Aorta (tissue), 5 donors: ENCODE data around the gene SH3RF3. TPM values are rescaled to one million over a fixed set of nuclear protein-coding genes. Genes with fewer than 3 reads are reported as not detected.

Source experiments
- ATAC-seq: fragments of 200-7000 bp; cut with Tn5 transposase; one replicate; pipeline ENCODE4 v1.9.1; 2022; ENCODE audit warnings: moderate library complexity; ENCODE audit not compliant: low FRiP score
- DNase-seq, 2 donors: peaks; one replicate each; pipeline ENCODE4 v3.0.0-alpha.2; 2020
- H3K27ac ChIP-seq, 2 donors: one replicate each; pipeline ENCODE4 v1.5.1; 2013; ENCODE audit warnings: low read length in 2 of 2, mild to moderate bottlenecking in 2 of 2, moderate library complexity in 2 of 2, control low read depth in 1 of 2, inconsistent platforms in 1 of 2, low read depth in 1 of 2
- H3K27me3 ChIP-seq, 2 donors: one replicate each; pipeline ENCODE4 v1.6.1; 2013; ENCODE audit warnings: control low read depth in 1 of 2, low read length in 1 of 2, mild to moderate bottlenecking in 1 of 2, moderate library complexity in 1 of 2; ENCODE audit not compliant: insufficient read depth in 2 of 2, control insufficient read depth in 1 of 2
- H3K36me3 ChIP-seq, 2 donors: one replicate each; pipeline ENCODE4 v1.6.1; 2013; ENCODE audit warnings: control low read depth in 1 of 2, low read length in 1 of 2, mild to moderate bottlenecking in 1 of 2; ENCODE audit not compliant: insufficient read depth in 2 of 2, control insufficient read depth in 1 of 2
- H3K4me1 ChIP-seq, 2 donors: one replicate each; pipeline ENCODE4 v1.6.1; 2013; ENCODE audit warnings: low read length in 2 of 2, control low read depth in 1 of 2, mild to moderate bottlenecking in 1 of 2, moderate library complexity in 1 of 2; ENCODE audit not compliant: insufficient read depth in 2 of 2, control insufficient read depth in 1 of 2
- H3K4me3 ChIP-seq, 2 donors: one replicate each; pipeline ENCODE4 v1.5.1; 2013; ENCODE audit warnings: low read length in 2 of 2, control low read depth in 1 of 2, mild to moderate bottlenecking in 1 of 2
- H3K9me3 ChIP-seq: one replicate; pipeline ENCODE4 v1.6.1; 2013; ENCODE audit warnings: mild to moderate bottlenecking, low read length; ENCODE audit not compliant: control insufficient read depth
- WGBS, 2 donors: extraction: QIAGEN DNeasy Blood & Tissue Kit; methylation state at CpG; one replicate each; pipeline ENCODE4 v1.1.7; 2013; 5-methylcytosine and 5-hydroxymethylcytosine counted together
- intact Hi-C, 2 donors: fragments of 100-400 bp; cut with DNase I; formaldehyde crosslinking; loops; one replicate each; pipeline versions ENCODE4 v1.14.2 to v1.15.0; 2022
- polyA plus RNA-seq, 2 donors: library from polyadenylated mRNA; stranded (reverse); fragments of 200-250 nt; gene quantifications; one replicate each; pipeline ENCODE4 v1.2.3, GENCODE V29; 2013
- total RNA-seq, 2 donors: library from RNA; stranded (reverse); fragmentation: NEBNext Ultra II Directional; extraction: Animal tissue kit (Norgen Biotek cat#: 25700); gene quantifications; one replicate each; pipeline ENCODE4 v1.2.1, GENCODE V29; 2021
- donor health status: healthy with polysubstance abuse.
- donor health status: Bipolar disorder and iron deficiency.
- donor health status: DM: no; HTN: no; CAD: no.
- donor health status: DM: no; HTN: no; CAD: no.
- donor health status: DM: yes; HTN: yes; CAD: no.

Gene SH3RF3
- total and polyA plus RNA-seq, 4 donors = 3.1 to 24.4 (median 18.0) TPM

- intact Hi-C loops = no loop called here
- DNase-seq (no peak), ATAC-seq (no peak)
- Histone ChIP-seq H3K9me3 (no peaks in the 10 kb centered on the region), H3K27me3 (no peaks in the 10 kb centered on the region), H3K4me3 (no peak overlapping the region), H3K36me3 (no peaks in the 10 kb centered on the region), H3K4me1 (no peaks in the 10 kb centered on the region), H3K27ac (no peak overlapping the region)
- WGBS, 2 donors = 71 to 73% methylated on average over 17 of the region's 17 CpGs
Measured at GRCh38 chr2:109402980-109403840, 274.2 kb downstream of the SH3RF3 start.

GRCh38 chr2:109403841-109404201, 274.8 kb downstream of the SH3RF3 start:
- Histone ChIP-seq H3K4me1 (no peaks in the 10 kb centered on the region), H3K27ac (no peak overlapping the region), H3K4me3 (no peak overlapping the region), H3K27me3 (no peaks in the 10 kb centered on the region), H3K36me3 (no peaks in the 10 kb centered on the region), H3K9me3 (no peaks in the 10 kb centered on the region)
- WGBS, 2 donors = 93 to 96% methylated on average over 5 of the region's 5 CpGs
- ATAC-seq = no peak
- intact Hi-C loops = no loop called here
- no peak for DNase-seq

- H3K36me3 ChIP-seq = no peaks in the 10 kb centered on the region
- H3K27me3 ChIP-seq = no peaks in the 10 kb centered on the region
- DNase-seq (no peak), ATAC-seq (no peak)
- WGBS, 2 donors = 96 to 99% methylated on average over 6 of the region's 6 CpGs
- no peaks in the 10 kb centered on the region for H3K9me3 ChIP-seq
- H3K4me1 ChIP-seq = no peaks in the 10 kb centered on the region
- intact Hi-C loops = no loop called here
- H3K27ac ChIP-seq = no peak overlapping the region
- no peak overlapping the region for H3K4me3 ChIP-seq
Measured at GRCh38 chr2:109404681-109405080, 275.7 kb downstream of the SH3RF3 start.

DNA sequence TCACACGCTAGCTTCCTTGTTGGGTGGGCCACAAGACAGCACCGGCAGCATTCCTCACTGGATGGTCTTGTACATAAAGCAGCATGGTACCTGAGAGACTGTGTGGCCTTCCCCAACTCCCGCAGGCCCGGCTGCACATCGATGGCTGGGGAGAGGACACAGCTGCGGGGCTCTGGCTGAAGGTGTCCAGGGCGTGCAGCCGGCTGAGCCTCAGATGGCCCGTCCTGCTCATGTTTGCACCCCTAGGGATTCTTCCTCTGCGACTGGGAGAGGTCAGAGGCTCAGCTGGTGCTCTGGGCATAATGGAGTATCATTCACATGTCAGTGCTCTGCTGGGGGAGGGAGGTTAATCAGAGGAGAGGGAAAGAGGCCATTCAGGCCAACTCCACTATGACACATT, 276.9 kb downstream of the SH3RF3 start:
- Histone ChIP-seq H3K27ac (no peak overlapping the region), H3K4me1 (no peaks in the 10 kb centered on the region), H3K9me3 (no peaks in the 10 kb centered on the region), H3K4me3 (no peak overlapping the region), H3K36me3 (no peaks in the 10 kb centered on the region), H3K27me3 (no peaks in the 10 kb centered on the region)
- 93 to 95% methylated on average over 10 of the region's 10 CpGs for WGBS, 2 donors
- ATAC-seq = no peak
- intact Hi-C loops = no loop called here
- DNase-seq = no peak

DNA sequence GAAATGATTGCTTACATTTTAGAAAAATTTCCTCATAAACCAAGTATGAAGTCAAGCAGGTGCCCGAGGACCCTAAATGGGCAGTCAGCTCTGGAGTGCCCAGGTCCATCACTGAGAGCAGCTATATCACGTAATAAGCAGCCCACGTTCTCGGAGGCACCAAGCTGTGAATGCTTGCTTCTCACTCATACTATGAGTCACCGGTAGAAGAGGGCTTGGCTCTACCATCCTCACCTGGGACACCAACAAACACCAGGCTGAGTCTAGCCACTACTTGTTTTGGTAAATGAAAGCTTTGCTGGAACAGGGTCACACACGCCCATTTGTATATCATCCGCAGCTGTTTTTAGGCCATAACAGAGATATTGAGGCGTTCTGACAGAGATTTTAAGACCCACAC, 277.3 kb downstream of the SH3RF3 start:
- DNase-seq = no peak
- 95% methylated on average over 8 of the region's 8 CpGs for WGBS, 2 donors
- Histone ChIP-seq H3K36me3 (no peaks in the 10 kb centered on the region), H3K4me1 (no peaks in the 10 kb centered on the region), H3K27ac (no peak overlapping the region), H3K4me3 (no peak overlapping the region), H3K27me3 (no peaks in the 10 kb centered on the region), H3K9me3 (no peaks in the 10 kb centered on the region)
- ATAC-seq = no peak
- intact Hi-C loops = no loop called here

GRCh38 chr2:109407276-109408042, 278.5 kb downstream of the SH3RF3 start:
- Histone ChIP-seq H3K27ac (no peak overlapping the region), H3K27me3 (no peaks in the 10 kb centered on the region), H3K4me3 (no peak overlapping the region), H3K4me1 (no peaks in the 10 kb centered on the region), H3K36me3 (no peaks in the 10 kb centered on the region), H3K9me3 (no peaks in the 10 kb centered on the region)
- no peak for ATAC-seq
- WGBS, 2 donors = 79 to 81% methylated on average over 7 of the region's 7 CpGs
- intact Hi-C loops = no loop called here
- DNase-seq = no peak

GRCh38 chr2:109408043-109408335, 279.0 kb downstream of the SH3RF3 start:
- Histone ChIP-seq H3K4me1 (no peaks in the 10 kb centered on the region), H3K27me3 (no peaks in the 10 kb centered on the region), H3K4me3 (no peak overlapping the region), H3K36me3 (no peaks in the 10 kb centered on the region), H3K9me3 (no peaks in the 10 kb centered on the region), H3K27ac (no peak overlapping the region)
- intact Hi-C loops = no loop called here
- DNase-seq (no peak), ATAC-seq (no peak)
- 91 to 92% methylated on average over 4 of the region's 4 CpGs for WGBS, 2 donors

GRCh38 chr2:109409321-109410038, 280.5 kb downstream of the SH3RF3 start:
- Histone ChIP-seq H3K27ac (no peak overlapping the region), H3K4me3 (no peak overlapping the region), H3K9me3 (no peaks in the 10 kb centered on the region), H3K27me3 (no peaks in the 10 kb centered on the region), H3K4me1 (no peaks in the 10 kb centered on the region), H3K36me3 (no peaks in the 10 kb centered on the region)
- DNase-seq (no peak), ATAC-seq (no peak)
- intact Hi-C loops = no loop called here
- 85 to 91% methylated on average over 13 of the region's 13 CpGs for WGBS, 2 donors
